SK-N-SH (cell line): ENCODE data around the gene FZD10. TPM values are rescaled to one million over a fixed set of nuclear protein-coding genes. Genes with fewer than 3 reads are reported as not detected.

Experiments used
- CTCF ChIA-PET: fragments of 300-600, 350-600 bp; formaldehyde crosslinking; extraction: SDS; loops from one replicate; lab custom pipeline; 2021; lab: Yijun Ruan, JAX
- POLR2A ChIA-PET: fragments of 350-600 bp; sonication (Branson Sonifier 250); formaldehyde crosslinking; extraction: SDS; loops from one replicate; lab custom pipeline; 2020; ENCODE audit warnings: antibody characterized with exemption, inconsistent platforms; lab: Yijun Ruan, JAX
- DNase-seq: peaks from one replicate; pipeline ENCODE4 v3.0.0; 2012
- H2AFZ ChIP-seq: fragments of 200-600 bp; sonication (generic); 2 replicates; pipeline ENCODE4 v1.8.1; 2016; ENCODE audit warnings: antibody characterized with exemption, mild to moderate bottlenecking, low read depth
- H3F3A ChIP-seq: fragments of 200-600 bp; sonication (generic); replicated peaks from 2 replicates; pipeline ENCODE3; 2016; ENCODE audit warnings: antibody characterized with exemption, mild to moderate bottlenecking; ENCODE audit not compliant: insufficient read depth
- H3K27ac ChIP-seq, 2 experiments: fragments of 200-500 bp in 1 of 2; fragments of 200-600 bp in 1 of 2; sonication (Bioruptor generic) in 1 of 2; sonication (generic), shearing (Covaris generic) in 1 of 2; 2 replicates each; pipeline versions ENCODE4 v1.5.1 to v1.6.1; 2014 to 2016; ENCODE audit warnings: low read depth in 2 of 2, inconsistent platforms in 1 of 2, low read length in 1 of 2, mild to moderate bottlenecking in 1 of 2, mixed read lengths in 1 of 2
- H3K27me3 ChIP-seq: fragments of 200-600 bp; sonication (generic), shearing (Covaris generic); 2 replicates; pipeline ENCODE4 v1.6.1; 2016; ENCODE audit warnings: mixed run types; ENCODE audit not compliant: insufficient read depth
- H3K36me3 ChIP-seq, 2 experiments: fragments of 200-500 bp in 1 of 2; fragments of 200-600 bp in 1 of 2; sonication (Bioruptor generic) in 1 of 2; sonication (generic) in 1 of 2; replicated peaks in 1 of 2; 2 replicates each; pipeline versions ENCODE3 to v1.5.1; 2014 to 2016; ENCODE audit warnings: low read length in 1 of 2, mild to moderate bottlenecking in 1 of 2; ENCODE audit not compliant: insufficient read depth in 2 of 2, control insufficient read depth in 1 of 2
- H3K4me1 ChIP-seq, 2 experiments: fragments of 200-500 bp in 1 of 2; fragments of 200-600 bp in 1 of 2; sonication (Bioruptor generic) in 1 of 2; sonication (generic), shearing (Covaris generic) in 1 of 2; 2 replicates each; pipeline versions ENCODE4 v1.5.1 to v1.6.1; 2014 to 2016; ENCODE audit warnings: low read depth in 1 of 2, low read length in 1 of 2, mixed run types in 1 of 2; ENCODE audit not compliant: insufficient read depth in 2 of 2, control insufficient read depth in 1 of 2
- H3K4me2 ChIP-seq: fragments of 200-600 bp; sonication (generic), shearing (Covaris generic); 2 replicates; pipeline ENCODE4 v1.6.1; 2017; ENCODE audit warnings: mixed run types
- H3K4me3 ChIP-seq, 2 experiments: fragments of 200-500 bp in 1 of 2; fragments of 200-600 bp in 1 of 2; sonication (Bioruptor generic) in 1 of 2; sonication (generic), shearing (Covaris generic) in 1 of 2; 2 replicates each; pipeline versions ENCODE4 v1.5.1 to v1.8.1; 2014 to 2016; ENCODE audit warnings: low read depth in 2 of 2, inconsistent platforms in 1 of 2, low read length in 1 of 2, mild to moderate bottlenecking in 1 of 2, mixed read lengths in 1 of 2, moderate library complexity in 1 of 2
- H3K79me2 ChIP-seq: fragments of 200-600 bp; sonication (generic); 2 replicates; pipeline ENCODE4 v1.8.1; 2017; ENCODE audit warnings: mild to moderate bottlenecking; ENCODE audit not compliant: insufficient read depth
- H3K9ac ChIP-seq: fragments of 200-600 bp; sonication (generic); 2 replicates; pipeline ENCODE4 v1.6.1; 2017; ENCODE audit warnings: mixed run types
- H3K9me2 ChIP-seq: fragments of 200-600 bp; sonication (generic); 2 replicates; pipeline ENCODE4 v1.6.1; 2017; ENCODE audit warnings: mixed run types
- H3K9me3 ChIP-seq: fragments of 200-600 bp; sonication (generic); 2 replicates; pipeline ENCODE4 v1.6.1; 2017; ENCODE audit warnings: mixed run types, mild to moderate bottlenecking, moderate library complexity
- H4K20me1 ChIP-seq: fragments of 200-600 bp; sonication (generic); 2 replicates; pipeline ENCODE4 v1.6.1; 2017; ENCODE audit warnings: mild to moderate bottlenecking, mixed run types; ENCODE audit not compliant: insufficient read depth
- CTCF ChIP-seq: fragments of 200-600 bp; sonication (generic); IDR thresholded peaks from 2 replicates; pipeline ENCODE4 v1.6.1; 2017; ENCODE audit warnings: antibody characterized with exemption, mild to moderate bottlenecking, moderate library complexity
- EP300 ChIP-seq, 2 experiments: IDR thresholded peaks; 2 replicates each; pipeline versions ENCODE4 v1.4.0 to v1.6.1; 2012; ENCODE audit warnings: borderline replicate concordance in 1 of 2, low read depth in 1 of 2, low read length in 1 of 2
- FOSL2 ChIP-seq: IDR thresholded peaks from 2 replicates; pipeline ENCODE4 v1.4.0; 2012; ENCODE audit warnings: low read depth, mild to moderate bottlenecking, moderate library complexity, borderline replicate concordance
- FOXJ3 ChIP-seq: sonication (generic); formaldehyde crosslinking; IDR thresholded peaks from 2 replicates; pipeline ENCODE4 v1.5.1; 2020; ENCODE audit warnings: mild to moderate bottlenecking, missing genetic modification reagents
- FOXM1 ChIP-seq: IDR thresholded peaks from 2 replicates; pipeline ENCODE4 v1.4.0; 2012; ENCODE audit warnings: low read depth, mild to moderate bottlenecking
- GABPA ChIP-seq: IDR thresholded peaks from 2 replicates; pipeline ENCODE4 v1.4.0; 2012; ENCODE audit warnings: low read depth, mild to moderate bottlenecking
- GATA2 ChIP-seq: sonication (generic); formaldehyde crosslinking; IDR thresholded peaks from 2 replicates; pipeline ENCODE4 v1.5.0; 2020; ENCODE audit warnings: mild to moderate bottlenecking, missing genetic modification reagents
- MAX ChIP-seq: IDR thresholded peaks from 2 replicates; pipeline ENCODE4 v1.4.0; 2012; ENCODE audit warnings: low read depth
- NRF1 ChIP-seq: IDR thresholded peaks from 2 replicates; pipeline ENCODE4 v1.6.1; 2012; ENCODE audit warnings: low read depth, mild to moderate bottlenecking, low read length
- POLR2AphosphoS5 ChIP-seq: IDR thresholded peaks from 2 replicates; pipeline ENCODE4 v1.6.1; 2012; ENCODE audit warnings: low read depth, low read length
- RAD21 ChIP-seq: IDR thresholded peaks from 2 replicates; pipeline ENCODE4 v1.6.1; 2012; ENCODE audit warnings: mild to moderate bottlenecking, low read length
- RCOR1 ChIP-seq: fragments of 150-350 bp; IDR thresholded peaks from 2 replicates; pipeline ENCODE4 v1.6.1; 2017; ENCODE audit warnings: antibody characterized with exemption, low read length
- REST ChIP-seq: IDR thresholded peaks from 2 replicates; pipeline ENCODE4 v1.6.1; 2012; ENCODE audit warnings: mild to moderate bottlenecking, low read depth, low read length, moderate library complexity
- RFX5 ChIP-seq: IDR thresholded peaks from 2 replicates; pipeline ENCODE4 v1.6.1; 2012; ENCODE audit warnings: mild to moderate bottlenecking, improper control_type of control experiment, low read length
- RXRA ChIP-seq: IDR thresholded peaks from 2 replicates; pipeline ENCODE4 v1.4.0; 2012; ENCODE audit warnings: low read depth, mild to moderate bottlenecking, borderline replicate concordance
- TAF1 ChIP-seq: IDR thresholded peaks from 2 replicates; pipeline ENCODE4 v1.6.1; 2012; ENCODE audit warnings: low read depth, mild to moderate bottlenecking, low read length, moderate library complexity, borderline replicate concordance
- TCF12 ChIP-seq: IDR thresholded peaks from 2 replicates; pipeline ENCODE4 v1.4.0; 2012
- USF1 ChIP-seq: IDR thresholded peaks from 2 replicates; pipeline ENCODE4 v1.4.0; 2012; ENCODE audit warnings: low read depth, borderline replicate concordance
- USF2 ChIP-seq: fragments of 150-350 bp; IDR thresholded peaks from 2 replicates; pipeline ENCODE4 v1.6.1; 2017; ENCODE audit warnings: antibody characterized with exemption, low read length, low read depth, borderline replicate concordance
- ZBTB33 ChIP-seq: IDR thresholded peaks from 2 replicates; pipeline ENCODE4 v1.4.0; 2012; ENCODE audit warnings: low read depth, borderline replicate concordance
- WGBS: methylation state at CpG from one replicate; pipeline ENCODE4 v1.1.6; 2017; ENCODE audit warnings: low lambda C conversion rate; 5-methylcytosine and 5-hydroxymethylcytosine counted together
- polyA plus RNA-seq, 3 experiments: library from polyadenylated mRNA; depleted of rRNA; stranded (reverse); fragments of >200 nt; gene quantifications; 2 replicates each; pipeline ENCODE4 v1.2.3, GENCODE V29; 2012

The FZD10 gene
- polyA plus RNA-seq, 1 of the 3 experiments (the other 2 are of a cell fraction): not detected

- 76% methylated on average over 20 of the region's 31 CpGs for whole genome bisulfite sequencing
- no peak overlapping the region for H2AFZ ChIP-seq
- no peaks in the 10 kb centered on the region for H3K27me3 ChIP-seq
- ChIA-PET POLR2A (no interaction called here), CTCF (interaction anchor here (1.2 kb wide), 1 partner anchor 93 kb away, joined by 3 read pairs; no protein-coding TSS in a partner anchor)
- H3K36me3 ChIP-seq: no peaks in the 10 kb centered on the region
- H3K4me1 ChIP-seq: no peaks in the 10 kb centered on the region; a peak in 1 of 4 replicates
- H3K9ac ChIP-seq: no peak overlapping the region
- no peaks in the 10 kb centered on the region for H3K9me2 ChIP-seq
- DNase-seq: no peak
- no peak overlapping the region for H3K4me2 ChIP-seq
- H3K4me3 ChIP-seq: no peak overlapping the region
- H3K79me2 ChIP-seq: no peaks in the 10 kb centered on the region
- no peaks in the 10 kb centered on the region for H3K9me3 ChIP-seq
- H3F3A ChIP-seq: no peaks in the 10 kb centered on the region
- H3K27ac ChIP-seq: no peak overlapping the region
- TF ChIP-seq RXRA (no peak), MAX (no peak), POLR2AphosphoS5 (no peak), RAD21 (no peak), GATA2 (CRISPR knock-in tag) (no peak), FOXM1 (no peak), RCOR1 (no peak), FOXJ3 (CRISPR knock-in tag) (no peak), USF2 (no peak), TCF12 (no peak), NRF1 (no peak), TAF1 (no peak), RFX5 (no peak), GABPA (no peak), CTCF (no peak), FOSL2 (no peak), EP300 (IDR thresholded peaks at IDR 0.05; ENCODE audit: borderline replicate concordance in 1 of 2, low read depth in 1 of 2, low read length in 1 of 2) (no peak), ZBTB33 (no peak), REST (no peak), USF1 (no peak)
- no peaks in the 10 kb centered on the region for H4K20me1 ChIP-seq
Observed at GRCh38 chr12:130120012-130120805, 42.1 kb upstream of the FZD10 start.
